Bronchial epithelial cell (primary cell): ENCODE measurements around the gene CLPTM1L. TPM values are rescaled to one million over a fixed set of nuclear protein-coding genes. Genes with fewer than 3 reads are reported as not detected.

Experiments used
- DNase-seq: peaks from one replicate; pipeline ENCODE4 v3.0.0-alpha.2; 2010; ENCODE audit warnings: low read depth
- FAIRE-seq: peaks from 2 replicates; lab custom pipeline; 2011; peaks lifted over from hg19 to GRCh38; lab: Jason Lieb, UNC
- H3K27me3 ChIP-seq: 2 replicates; pipeline ENCODE4 v1.5.1; 2011; ENCODE audit warnings: low read length; ENCODE audit not compliant: control insufficient read depth, insufficient read depth
- H3K36me3 ChIP-seq: 2 replicates; pipeline ENCODE4 v1.5.1; 2011; ENCODE audit warnings: low read length; ENCODE audit not compliant: control insufficient read depth, insufficient read depth
- H3K4me3 ChIP-seq: 2 replicates; pipeline ENCODE4 v1.5.1; 2011; ENCODE audit warnings: mild to moderate bottlenecking, low read depth, low read length, control low read depth
- total RNA-seq: library from RNA; depleted of rRNA; stranded (reverse); fragments of >200 nt; gene quantifications from 2 replicates; pipeline ENCODE4 v1.2.1, GENCODE V29; 2014
- TF ChIP-seq, protein P1 (sequence below): IDR thresholded peaks from 2 replicates; pipeline ENCODE4 v1.5.1; 2011; ENCODE audit warnings: mild to moderate bottlenecking, moderate library complexity, low read length, control low read depth, inconsistent platforms; ENCODE audit not compliant: insufficient read depth, severe bottlenecking

Gene CLPTM1L
- total RNA-seq, 1 donor from 2014 or later = 314 TPM

DNA sequence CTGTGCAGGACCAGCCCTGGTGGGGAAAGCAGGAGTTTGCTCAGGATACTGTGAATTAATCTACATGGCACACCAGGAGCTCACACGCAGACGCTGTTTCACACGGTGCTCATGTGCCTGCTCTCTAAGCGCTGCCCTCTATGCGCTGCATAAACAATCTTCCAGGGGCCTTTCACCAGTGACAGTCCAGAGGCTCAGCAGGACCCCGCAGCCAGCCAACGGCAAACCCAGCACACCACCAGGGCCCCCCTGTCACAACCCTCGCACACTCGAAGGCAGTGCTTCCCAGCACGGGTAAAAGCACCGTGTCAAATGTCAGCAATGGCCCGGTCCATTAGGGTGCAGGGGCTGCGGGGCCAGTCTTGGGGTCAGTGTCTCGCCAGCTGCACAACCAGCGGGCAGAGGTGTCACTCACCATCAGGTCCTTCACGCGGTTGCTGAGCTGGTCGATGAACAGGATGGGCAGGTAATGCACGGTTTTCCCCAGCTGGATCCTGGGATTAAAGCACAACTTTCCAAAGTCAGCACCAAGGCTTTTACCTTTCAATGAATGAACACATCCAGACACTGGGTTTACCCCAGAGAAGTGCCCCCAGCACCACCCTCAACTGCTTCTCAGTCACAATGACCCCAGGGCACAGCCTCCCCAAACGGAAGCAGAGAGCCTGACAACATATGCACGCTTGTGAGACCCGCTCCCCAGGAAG, 7.3 kb downstream of the CLPTM1L start:
- TF ChIP-seq, protein P1, sequence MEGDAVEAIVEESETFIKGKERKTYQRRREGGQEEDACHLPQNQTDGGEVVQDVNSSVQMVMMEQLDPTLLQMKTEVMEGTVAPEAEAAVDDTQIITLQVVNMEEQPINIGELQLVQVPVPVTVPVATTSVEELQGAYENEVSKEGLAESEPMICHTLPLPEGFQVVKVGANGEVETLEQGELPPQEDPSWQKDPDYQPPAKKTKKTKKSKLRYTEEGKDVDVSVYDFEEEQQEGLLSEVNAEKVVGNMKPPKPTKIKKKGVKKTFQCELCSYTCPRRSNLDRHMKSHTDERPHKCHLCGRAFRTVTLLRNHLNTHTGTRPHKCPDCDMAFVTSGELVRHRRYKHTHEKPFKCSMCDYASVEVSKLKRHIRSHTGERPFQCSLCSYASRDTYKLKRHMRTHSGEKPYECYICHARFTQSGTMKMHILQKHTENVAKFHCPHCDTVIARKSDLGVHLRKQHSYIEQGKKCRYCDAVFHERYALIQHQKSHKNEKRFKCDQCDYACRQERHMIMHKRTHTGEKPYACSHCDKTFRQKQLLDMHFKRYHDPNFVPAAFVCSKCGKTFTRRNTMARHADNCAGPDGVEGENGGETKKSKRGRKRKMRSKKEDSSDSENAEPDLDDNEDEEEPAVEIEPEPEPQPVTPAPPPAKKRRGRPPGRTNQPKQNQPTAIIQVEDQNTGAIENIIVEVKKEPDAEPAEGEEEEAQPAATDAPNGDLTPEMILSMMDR = no peak
- peaks cover 44% of the 10 kb centered on the region for H3K36me3 ChIP-seq
- no peak for FAIRE-seq

DNA sequence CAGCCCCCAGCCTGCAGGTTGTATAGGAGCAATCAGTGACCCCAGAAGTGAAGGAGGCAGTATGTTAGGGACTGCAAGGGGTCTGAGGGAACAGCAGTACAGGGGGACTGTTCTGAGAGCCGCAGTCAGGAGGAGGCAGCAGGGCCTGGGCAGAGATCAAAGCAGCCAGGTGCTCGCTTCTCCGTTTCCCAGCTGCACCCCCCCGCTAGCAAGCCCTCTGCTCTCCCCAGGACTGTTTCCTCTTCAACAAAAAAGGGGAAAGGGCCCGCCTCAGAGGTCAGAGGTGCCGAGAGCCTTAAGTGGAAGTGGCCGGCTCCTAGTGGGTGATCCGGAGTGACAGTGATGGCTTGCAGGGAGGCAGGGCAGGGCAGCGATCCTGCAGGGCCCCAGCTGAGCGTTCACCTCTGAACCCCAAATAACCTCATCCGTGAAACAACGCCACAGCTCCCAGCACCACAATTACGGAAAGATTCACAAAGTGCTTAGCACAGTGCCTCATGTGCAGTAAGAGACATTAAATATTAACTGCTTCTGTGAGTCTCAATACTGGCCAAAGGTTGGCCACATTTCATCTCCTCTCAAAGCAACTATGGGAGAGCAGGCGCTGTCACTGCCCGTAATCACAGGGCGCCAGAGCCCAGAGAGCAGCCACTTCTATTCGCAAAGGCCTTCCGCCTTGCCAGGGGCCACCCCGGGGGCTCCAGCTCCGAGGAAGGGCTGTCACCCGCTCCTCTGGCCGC, 8.0 kb downstream of the CLPTM1L start:
- DNase-seq (no peak), FAIRE-seq (no peak)
- Histone ChIP-seq H3K27me3 (no peaks in the 10 kb centered on the region), H3K4me3 (no peak overlapping the region), H3K36me3 (peaks cover 39% of the 10 kb centered on the region)
- TF ChIP-seq, protein P1 = no peak

More for the DNA sequence above, 7.3 kb downstream of the CLPTM1L start:
- Histone ChIP-seq H3K4me3 (no peak overlapping the region), H3K27me3 (no peaks in the 10 kb centered on the region)
- no peak for DNase-seq

DNA sequence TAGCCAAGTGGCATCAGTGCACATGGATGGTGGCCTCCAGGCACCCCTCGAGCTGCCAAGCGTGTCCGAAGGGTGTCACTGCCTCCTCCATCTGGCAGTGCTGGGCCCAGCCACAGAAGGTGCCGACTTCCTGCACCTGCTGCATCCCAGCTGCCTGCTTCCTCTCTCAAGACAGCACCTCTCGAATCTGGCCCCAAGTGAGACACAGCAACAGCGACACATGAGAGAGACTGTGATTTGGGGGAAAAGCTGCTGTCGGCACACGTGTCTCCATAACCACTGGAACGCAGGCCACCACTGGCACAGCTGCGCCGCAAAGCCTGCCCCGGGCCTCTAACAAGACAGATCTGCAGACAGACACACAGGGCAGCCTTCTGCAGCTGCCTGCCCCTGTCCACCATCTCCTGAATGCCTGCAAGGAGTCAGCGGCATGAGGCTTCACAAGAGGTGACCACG, 8.8 kb downstream of the CLPTM1L start:
- FAIRE-seq = no peak
- TF ChIP-seq, protein P1 = no peak
- peaks cover 39% of the 10 kb centered on the region for H3K36me3 ChIP-seq
- DNase-seq = no peak
- no peak overlapping the region for H3K4me3 ChIP-seq
- no peaks in the 10 kb centered on the region for H3K27me3 ChIP-seq

DNA sequence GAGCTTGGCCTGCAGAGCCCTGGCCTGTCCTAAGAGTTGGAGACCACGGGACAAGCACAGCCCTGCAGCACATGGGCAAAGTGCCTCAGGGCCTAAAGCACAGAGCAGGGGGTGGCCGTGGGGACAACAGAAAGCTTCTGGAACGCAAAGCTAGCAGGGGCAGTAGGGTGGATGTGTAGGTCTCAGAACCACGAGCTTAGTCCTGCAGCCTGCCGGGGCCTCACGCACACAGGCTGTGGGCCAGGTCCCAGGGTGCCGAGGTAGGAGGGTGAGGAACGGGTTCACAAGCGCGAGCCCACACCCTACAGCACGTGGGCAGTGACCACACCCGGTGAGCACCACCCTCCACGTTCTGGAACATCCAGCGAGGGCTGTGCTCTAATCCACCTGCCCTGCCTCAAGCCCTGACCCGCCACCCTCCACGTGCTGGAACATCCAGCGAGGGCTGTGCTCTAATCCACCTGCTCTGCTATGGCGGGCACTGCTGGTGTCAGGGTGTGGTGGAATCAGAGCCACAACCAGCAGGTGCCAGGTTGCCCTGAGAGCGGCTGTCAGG, 9.3 kb downstream of the CLPTM1L start:
- peaks cover 39% of the 10 kb centered on the region for H3K36me3 ChIP-seq
- no peak overlapping the region for H3K4me3 ChIP-seq
- TF ChIP-seq, protein P1 = no peak
- DNase-seq = no peak
- FAIRE-seq = no peak
- H3K27me3 ChIP-seq = no peaks in the 10 kb centered on the region

DNA sequence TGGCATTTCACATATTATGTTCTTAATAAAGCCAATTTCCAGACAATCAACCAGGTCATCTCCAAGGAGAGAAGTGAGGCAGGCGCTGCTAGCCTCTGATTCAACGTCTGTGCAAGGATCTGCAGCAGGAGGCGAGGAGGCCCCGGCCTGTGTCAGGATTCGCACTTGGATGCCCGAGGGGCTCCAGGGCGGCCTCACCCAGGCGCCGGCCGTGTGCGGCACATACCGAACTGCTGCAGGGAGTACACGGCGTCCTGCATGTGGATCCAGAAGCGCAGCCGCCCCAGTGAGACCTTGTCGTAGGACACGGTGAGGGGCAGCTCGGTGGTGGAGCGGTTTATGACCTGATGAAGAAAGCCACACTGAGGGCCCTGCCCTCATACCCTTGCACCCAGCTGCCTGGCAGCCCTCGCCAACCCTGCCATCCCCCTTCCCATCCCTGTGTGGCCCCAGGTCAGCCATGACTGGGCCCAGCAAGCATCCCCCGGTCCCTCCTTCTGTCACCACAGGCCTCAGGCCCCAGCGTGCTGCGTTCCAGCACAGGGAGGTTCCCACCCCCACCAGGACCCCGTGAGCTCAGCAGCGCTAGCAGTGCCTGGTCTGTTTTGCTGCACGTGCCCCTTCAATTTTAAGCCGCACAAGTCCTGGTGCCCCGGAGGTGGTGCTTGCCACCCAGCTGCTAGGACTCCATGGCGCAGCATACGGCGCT, 9.9 kb downstream of the CLPTM1L start:
- Histone ChIP-seq H3K36me3 (peaks cover 39% of the 10 kb centered on the region), H3K27me3 (no peaks in the 10 kb centered on the region)
- FAIRE-seq = no peak

More for the DNA sequence above, 9.9 kb downstream of the CLPTM1L start:
- TF ChIP-seq, protein P1 = no peak
- H3K4me3 ChIP-seq = no peak overlapping the region
- DNase-seq = no peak
